Tibial nerve (tissue), 4 donors: ENCODE results near the gene DHRS7. TPM values are rescaled to one million over a fixed set of nuclear protein-coding genes. Genes with fewer than 3 reads are reported as not detected.

Source experiments
- DNase-seq, 2 donors: peaks; one replicate each; pipeline ENCODE4 v3.0.0-alpha.2; 2019; ENCODE audit warnings: low spot score in 2 of 2
- H3K27ac ChIP-seq, 4 donors: fragments of 200-600 bp; sonication (generic) in 3 of 4; one replicate each; pipeline ENCODE4 v1.5.1; 2017 to 2019; ENCODE audit warnings: mild to moderate bottlenecking in 1 of 4
- H3K27me3 ChIP-seq, 2 donors: fragments of 200-600 bp; sonication (generic) in 1 of 2; one replicate each; pipeline versions ENCODE4 v1.5.1 to v1.6.0; 2017 to 2019
- H3K36me3 ChIP-seq, 3 donors: fragments of 200-600 bp; sonication (generic); one replicate each; pipeline ENCODE4 v1.5.1; 2018 to 2019
- H3K4me1 ChIP-seq, 4 donors: fragments of 200-600 bp; sonication (generic) in 3 of 4; one replicate each; pipeline ENCODE4 v1.5.1; 2017 to 2019
- H3K4me3 ChIP-seq, 4 donors: fragments of 200-600 bp; sonication (generic) in 3 of 4; one replicate each; pipeline ENCODE4 v1.5.1; 2017 to 2019; ENCODE audit warnings: mild to moderate bottlenecking in 1 of 4, moderate library complexity in 1 of 4
- H3K9me3 ChIP-seq, 4 donors: fragments of 200-600 bp; sonication (generic) in 3 of 4; one replicate each; pipeline ENCODE4 v1.5.1; 2017 to 2019
- CTCF ChIP-seq, 5 experiments: fragments of 200-600 bp in 3 of 5; fragments of 450-650 bp in 2 of 5; sonication (generic) in 3 of 5; IDR thresholded peaks; one replicate each; pipeline ENCODE4 v1.5.1; 2016 to 2019; ENCODE audit warnings: antibody characterized with exemption in 5 of 5, mild to moderate bottlenecking in 3 of 5, moderate library complexity in 2 of 5
- EP300 ChIP-seq, 2 donors: sonication (generic); formaldehyde crosslinking; IDR thresholded peaks; one replicate each; pipeline ENCODE4 v1.6.1; 2017; ENCODE audit warnings: antibody characterized with exemption in 2 of 2, mild to moderate bottlenecking in 1 of 2
- POLR2A ChIP-seq, 2 donors: fragments of 450-650 bp; IDR thresholded peaks; one replicate each; pipeline ENCODE4 v1.6.1; 2017; ENCODE audit warnings: antibody characterized with exemption in 2 of 2, mild to moderate bottlenecking in 2 of 2, moderate library complexity in 2 of 2
- WGBS, 2 donors: methylation state at CpG; one replicate each; pipeline ENCODE4 v1.1.5; 2018; 5-methylcytosine and 5-hydroxymethylcytosine counted together
- total RNA-seq, 4 donors: library from RNA; depleted of rRNA; stranded (reverse); fragments of >200 nt; gene quantifications; one replicate each; pipeline ENCODE4 v1.1.0, GENCODE V29; 2016

DHRS7 gene
- total RNA-seq, 4 donors from 2014 or later: 77.1 to 126 (median 85.6) TPM

GRCh38 chr14:60204104-60204842 is 39.1 kb upstream of the DHRS7 start:
- Histone ChIP-seq H3K27me3 (no peaks in the 10 kb centered on the region), H3K36me3 (no peaks in the 10 kb centered on the region), H3K9me3 (peaks cover 0 to 12% (median 0%) of the 10 kb centered on the region in 4 donors), H3K27ac (no peak overlapping the region), H3K4me1 (peaks cover 0 to 6% (median 2%) of the 10 kb centered on the region in 4 donors), H3K4me3 (no peak overlapping the region)
- TF ChIP-seq POLR2A (IDR thresholded peaks at IDR 0.05) (no peak), EP300 (IDR thresholded peaks at IDR 0.05) (no peak), CTCF (IDR thresholded peaks at IDR 0.05) (no peak)
- DNase-seq: no peak
- WGBS, 2 donors: 35 to 39% methylated on average over 8 of the region's 8 CpGs

- H3K4me1 ChIP-seq: peaks cover 0 to 3% (median under 1%) of the 10 kb centered on the region in 4 donors
Measured at GRCh38 chr14:60199321-60199720, 34.1 kb upstream of the DHRS7 start.

GRCh38 chr14:60197629-60198303 is 32.6 kb upstream of the DHRS7 start:
- no peak overlapping the region for H3K4me3 ChIP-seq
- 73 to 78% methylated on average over 1 of the region's 1 CpG for WGBS, 2 donors
- H3K4me1 ChIP-seq: no peaks in the 10 kb centered on the region
- no peak overlapping the region for H3K27ac ChIP-seq
- H3K9me3 ChIP-seq: peaks cover 0 to 22% (median 0%) of the 10 kb centered on the region in 4 donors
- TF ChIP-seq POLR2A (IDR thresholded peaks at IDR 0.05): no peak
- no peak for TF ChIP-seq CTCF (IDR thresholded peaks at IDR 0.05)
- no peak for TF ChIP-seq EP300 (IDR thresholded peaks at IDR 0.05)
- H3K36me3 ChIP-seq: no peaks in the 10 kb centered on the region
- DNase-seq: no peak
- H3K27me3 ChIP-seq: no peaks in the 10 kb centered on the region

More at GRCh38 chr14:60199321-60199720, 34.1 kb upstream of the DHRS7 start:
- Histone ChIP-seq H3K36me3 (no peaks in the 10 kb centered on the region), H3K27ac (no peak overlapping the region), H3K4me3 (no peak overlapping the region), H3K9me3 (peaks cover 0 to 22% (median 0%) of the 10 kb centered on the region in 4 donors), H3K27me3 (no peaks in the 10 kb centered on the region)
- no peak for DNase-seq
- TF ChIP-seq EP300 (IDR thresholded peaks at IDR 0.05): no peak
- TF ChIP-seq CTCF (IDR thresholded peaks at IDR 0.05): no peak
- no peak for TF ChIP-seq POLR2A (IDR thresholded peaks at IDR 0.05)

- no peaks in the 10 kb centered on the region for H3K36me3 ChIP-seq
- no peaks in the 10 kb centered on the region for H3K27me3 ChIP-seq
- H3K4me1 ChIP-seq: no peaks in the 10 kb centered on the region
- TF ChIP-seq EP300 (IDR thresholded peaks at IDR 0.05) (no peak), CTCF (IDR thresholded peaks at IDR 0.05) (no peak), POLR2A (IDR thresholded peaks at IDR 0.05) (no peak)
- H3K9me3 ChIP-seq: peaks cover 0 to 22% (median 0%) of the 10 kb centered on the region in 4 donors
- WGBS, 2 donors: 26 to 45% methylated on average over 2 of the region's 2 CpGs
- H3K27ac ChIP-seq: no peak overlapping the region
- DNase-seq: no peak
- no peak overlapping the region for H3K4me3 ChIP-seq
Measured at GRCh38 chr14:60196291-60196690, 31.1 kb upstream of the DHRS7 start.

- WGBS, 2 donors: 88 to 89% methylated on average over 5 of the region's 5 CpGs
- H3K4me3 ChIP-seq: no peak overlapping the region
- no peaks in the 10 kb centered on the region for H3K27me3 ChIP-seq
- TF ChIP-seq CTCF (IDR thresholded peaks at IDR 0.05) (no peak), EP300 (IDR thresholded peaks at IDR 0.05) (no peak), POLR2A (IDR thresholded peaks at IDR 0.05) (no peak)
- peaks cover 0 to 20% (median 0%) of the 10 kb centered on the region in 4 donors for H3K9me3 ChIP-seq
- no peak for DNase-seq
- H3K36me3 ChIP-seq: no peaks in the 10 kb centered on the region
- H3K4me1 ChIP-seq: no peaks in the 10 kb centered on the region
- no peak overlapping the region for H3K27ac ChIP-seq
Measured at GRCh38 chr14:60195179-60195810, 30.1 kb upstream of the DHRS7 start.
